Vagina (tissue), 2 donors: Measurements from ENCODE around the gene LHX8.

Source experiments
- CTCF ChIP-seq, 3 experiments: fragments of 450-650 bp in 2 of 3; fragments of 200-600 bp in 1 of 3; sonication (generic) in 1 of 3; IDR thresholded peaks; one replicate each; pipeline ENCODE4 v1.5.1; 2017 to 2019; ENCODE audit warnings: antibody characterized with exemption in 3 of 3, mild to moderate bottlenecking in 2 of 3, moderate library complexity in 2 of 3
- POLR2A ChIP-seq, 2 donors: fragments of 450-650 bp; IDR thresholded peaks; one replicate each; pipeline ENCODE4 v1.6.1; 2017; ENCODE audit warnings: antibody characterized with exemption in 2 of 2, mild to moderate bottlenecking in 2 of 2, moderate library complexity in 2 of 2
- POLR2AphosphoS5 ChIP-seq, 2 donors: sonication (generic); formaldehyde crosslinking; IDR thresholded peaks; one replicate each; pipeline ENCODE4 v1.9.0; 2017; ENCODE audit warnings: antibody characterized with exemption in 2 of 2, mild to moderate bottlenecking in 2 of 2, low read depth in 1 of 2; ENCODE audit not compliant: insufficient read depth in 1 of 2

- TF ChIP-seq CTCF (IDR thresholded peaks at IDR 0.05) (no peak), POLR2A (IDR thresholded peaks at IDR 0.05) (no peak), POLR2AphosphoS5 (IDR thresholded peaks at IDR 0.05; ENCODE audit: insufficient read depth in 1 of 2, low read depth in 1 of 2) (no peak)
Measured at GRCh38 chr1:75136921-75137641, 2.9 kb downstream of the LHX8 start.
